WTC11 (cell line): ENCODE results near the gene SCD5. TPM values are rescaled to one million over a fixed set of nuclear protein-coding genes. Genes with fewer than 3 reads are reported as not detected.

ENCODE experiments used
- ATAC-seq: fragments of 200-7000 bp; cut with Tn5 transposase; 2 replicates; pipeline ENCODE4 v1.10.0; 2021; ENCODE audit warnings: mild to moderate bottlenecking, moderate library complexity
- CTCF ChIA-PET: fragments of 300-600 bp; sonication (Branson Sonifier 250); formaldehyde crosslinking; loops from one replicate; lab custom pipeline; 2021; ENCODE audit warnings: antibody characterized with exemption; lab: Charles Lee
- POLR2A ChIA-PET: fragments of 350-600 bp; sonication (Branson Sonifier 250); formaldehyde crosslinking; loops from one replicate; lab custom pipeline; 2021; ENCODE audit warnings: antibody characterized with exemption; lab: Charles Lee
- DNase-seq: peaks from one replicate; pipeline ENCODE4 v3.0.0; 2021; ENCODE audit warnings: low spot score
- H3K27ac Mint-ChIP-seq: 2 replicates; pipeline ENCODE4 v1.8.0; 2021; ENCODE audit warnings: mixed read lengths
- H3K27me3 Mint-ChIP-seq: 2 replicates; pipeline ENCODE4 v1.8.0; 2021; ENCODE audit warnings: low read depth, mild to moderate bottlenecking, moderate library complexity, mixed read lengths
- H3K36me3 Mint-ChIP-seq: 2 replicates; pipeline ENCODE4 v1.8.0; 2021; ENCODE audit warnings: mixed read lengths
- H3K4me1 Mint-ChIP-seq: 2 replicates; pipeline ENCODE4 v1.8.0; 2022; ENCODE audit warnings: mixed read lengths
- H3K4me3 Mint-ChIP-seq: 2 replicates; pipeline ENCODE4 v1.8.0; 2021; ENCODE audit warnings: mild to moderate bottlenecking, moderate library complexity, mixed read lengths
- H3K9me3 Mint-ChIP-seq: 2 replicates; pipeline ENCODE4 v1.8.0; 2021; ENCODE audit warnings: mixed read lengths
- CREB1 ChIP-seq: sonication (generic); formaldehyde crosslinking; IDR thresholded peaks from 2 replicates; pipeline ENCODE4 v1.8.0; 2023; ENCODE audit warnings: mild to moderate bottlenecking, missing genetic modification reagents
- ESRRA ChIP-seq: sonication (generic); formaldehyde crosslinking; IDR thresholded peaks from 2 replicates; pipeline ENCODE4 v1.8.1; 2022; ENCODE audit warnings: mild to moderate bottlenecking, missing genetic modification reagents, borderline replicate concordance
- ETV6 ChIP-seq: sonication (generic); formaldehyde crosslinking; IDR thresholded peaks from 2 replicates; pipeline ENCODE4 v1.8.1; 2022; ENCODE audit warnings: mild to moderate bottlenecking, missing genetic modification reagents
- GRHL2 ChIP-seq: fragments of 250-450 bp; sonication (Bioruptor Pico); IDR thresholded peaks from 2 replicates; pipeline ENCODE4 v1.8.0; 2022; ENCODE audit warnings: mild to moderate bottlenecking, moderate library complexity; ENCODE audit not compliant: insufficient replicate concordance, severe bottlenecking
- GTF2I ChIP-seq: fragments of 250-450 bp; sonication (Bioruptor Pico); conservative IDR thresholded peaks from 2 replicates; pipeline ENCODE4 v1.4.0; 2021; ENCODE audit warnings: mild to moderate bottlenecking
- MXD4 ChIP-seq: fragments of 250-450 bp; sonication (Bioruptor Pico); IDR thresholded peaks from 2 replicates; pipeline ENCODE4 v1.8.0; 2021; ENCODE audit warnings: mild to moderate bottlenecking, moderate library complexity, borderline replicate concordance
- MYBL2 ChIP-seq: sonication (generic); formaldehyde crosslinking; IDR thresholded peaks from 2 replicates; pipeline ENCODE4 v1.8.1; 2023; ENCODE audit warnings: mild to moderate bottlenecking, moderate library complexity, missing genetic modification reagents
- OVOL2 ChIP-seq: fragments of 250-450 bp; sonication (Bioruptor Pico); IDR thresholded peaks from 2 replicates; pipeline ENCODE4 v1.9.0; 2021; ENCODE audit warnings: mild to moderate bottlenecking, borderline replicate concordance
- RELA ChIP-seq: sonication (generic); formaldehyde crosslinking; IDR thresholded peaks from 2 replicates; pipeline ENCODE4 v1.8.1; 2022; ENCODE audit warnings: missing genetic modification reagents, mild to moderate bottlenecking, borderline replicate concordance
- RORB ChIP-seq: fragments of 250-450 bp; sonication (Bioruptor Pico); IDR thresholded peaks from 2 replicates; pipeline ENCODE4 v1.9.0; 2021; ENCODE audit warnings: mild to moderate bottlenecking
- SP1 ChIP-seq: sonication (generic); formaldehyde crosslinking; conservative IDR thresholded peaks from 2 replicates; pipeline ENCODE4 v1.8.1; 2022; ENCODE audit warnings: missing genetic modification reagents
- ZBTB21 ChIP-seq: sonication (generic); formaldehyde crosslinking; IDR thresholded peaks from 2 replicates; pipeline ENCODE4 v1.8.1; 2023; ENCODE audit warnings: mild to moderate bottlenecking, missing genetic modification reagents, borderline replicate concordance
- ZNF219 ChIP-seq: sonication (generic); formaldehyde crosslinking; IDR thresholded peaks from 2 replicates; pipeline ENCODE4 v1.8.0; 2023; ENCODE audit warnings: missing genetic modification reagents, mild to moderate bottlenecking, borderline replicate concordance
- ZNF416 ChIP-seq: fragments of 250-450 bp; sonication (Bioruptor Pico); IDR thresholded peaks from 2 replicates; pipeline ENCODE4 v1.9.0; 2021; ENCODE audit warnings: mild to moderate bottlenecking, inconsistent platforms
- ZNF671 ChIP-seq: fragments of 250-450 bp; sonication (Bioruptor Pico); IDR thresholded peaks from 2 replicates; pipeline ENCODE4 v1.8.0; 2021; ENCODE audit warnings: mild to moderate bottlenecking
- total RNA-seq: library from RNA; stranded (reverse); gene quantifications from 3 replicates; pipeline ENCODE4 v1.2.3, GENCODE V29; 2021
- TF ChIP-seq, protein P1 (sequence below): sonication (generic); formaldehyde crosslinking; IDR thresholded peaks from 2 replicates; pipeline ENCODE4 v1.8.1; 2023; ENCODE audit warnings: mild to moderate bottlenecking, missing genetic modification reagents, moderate library complexity
- TF ChIP-seq, protein P2 (sequence below): sonication (generic); formaldehyde crosslinking; IDR thresholded peaks from 2 replicates; pipeline ENCODE4 v1.8.1; 2023; ENCODE audit warnings: mild to moderate bottlenecking, missing genetic modification reagents, borderline replicate concordance
- TF ChIP-seq, protein P3 (sequence below): fragments of 250-450 bp; sonication (Bioruptor Pico); conservative IDR thresholded peaks from 2 replicates; pipeline ENCODE4 v1.9.0; 2021; ENCODE audit warnings: mild to moderate bottlenecking
- TF ChIP-seq, protein P4 (sequence below): sonication (generic); formaldehyde crosslinking; IDR thresholded peaks from 2 replicates; pipeline ENCODE4 v1.8.1; 2023; ENCODE audit warnings: mild to moderate bottlenecking, missing genetic modification reagents
- TF ChIP-seq, protein P5 (sequence below): sonication (generic); formaldehyde crosslinking; IDR thresholded peaks from 2 replicates; pipeline ENCODE4 v1.8.0; 2023; ENCODE audit warnings: missing genetic modification reagents

SCD5 gene
- total RNA-seq, 1 experiment from 2014 or later, result 6.3 TPM

DNA sequence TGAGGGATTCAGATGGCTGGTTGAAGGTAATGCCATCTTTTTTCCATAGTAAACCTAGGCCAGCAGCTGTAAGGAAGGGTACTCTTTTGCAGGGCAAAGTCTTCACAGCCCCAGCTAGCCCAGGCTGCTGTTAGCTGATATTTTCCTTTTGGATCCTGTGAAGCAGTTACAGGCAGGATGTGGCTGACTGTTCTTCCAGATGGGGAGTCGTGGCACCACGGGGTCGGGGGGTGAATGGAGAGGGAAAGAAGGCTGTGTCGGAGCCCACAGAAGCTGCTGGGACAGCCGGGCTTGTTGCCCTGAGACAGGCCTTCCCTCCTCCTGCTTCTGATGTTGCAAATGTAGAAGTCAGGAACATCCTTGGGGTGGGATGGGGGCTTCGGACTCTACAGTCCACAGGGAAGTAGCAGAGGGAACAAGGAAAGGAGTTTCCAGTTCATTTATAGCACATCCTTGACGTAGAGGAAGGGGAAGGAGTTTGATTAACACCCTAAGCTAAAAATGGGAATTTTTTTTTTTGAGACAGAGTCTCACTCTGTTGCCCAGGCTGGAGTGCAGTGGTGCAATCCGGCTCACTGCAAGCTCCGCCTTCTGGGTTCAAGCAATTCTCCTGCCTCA is 172.2 kb downstream of the SCD5 start:
- CTCF ChIA-PET, result interaction anchor here (0.8 to 2.3 kb wide), 3 partner anchors 72 to 342 kb away, joined by 3 to 7 read pairs (median 3); no protein-coding TSS in a partner anchor
- no peak for DNase-seq
- Mint-ChIP-seq H3K9me3 (no peaks in the 10 kb centered on the region), H3K4me1 (peaks cover 9% of the 10 kb centered on the region), H3K27me3 (no peaks in the 10 kb centered on the region), H3K4me3 (no peak overlapping the region), H3K36me3 (no peaks in the 10 kb centered on the region), H3K27ac (no peak overlapping the region)
- no peak for ATAC-seq
- POLR2A ChIA-PET, result interaction anchor here (0.6 kb wide), 1 partner anchor 71 kb away, joined by 3 read pairs; no protein-coding TSS in a partner anchor
- TF ChIP-seq SP1 (CRISPR knock-in tag), result no peak
- no peak for TF ChIP-seq ESRRA (CRISPR knock-in tag)
- TF ChIP-seq, protein P1, sequence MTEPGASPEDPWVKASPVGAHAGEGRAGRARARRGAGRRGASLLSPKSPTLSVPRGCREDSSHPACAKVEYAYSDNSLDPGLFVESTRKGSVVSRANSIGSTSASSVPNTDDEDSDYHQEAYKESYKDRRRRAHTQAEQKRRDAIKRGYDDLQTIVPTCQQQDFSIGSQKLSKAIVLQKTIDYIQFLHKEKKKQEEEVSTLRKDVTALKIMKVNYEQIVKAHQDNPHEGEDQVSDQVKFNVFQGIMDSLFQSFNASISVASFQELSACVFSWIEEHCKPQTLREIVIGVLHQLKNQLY (CRISPR knock-in tag), result no peak
- TF ChIP-seq, protein P2, sequence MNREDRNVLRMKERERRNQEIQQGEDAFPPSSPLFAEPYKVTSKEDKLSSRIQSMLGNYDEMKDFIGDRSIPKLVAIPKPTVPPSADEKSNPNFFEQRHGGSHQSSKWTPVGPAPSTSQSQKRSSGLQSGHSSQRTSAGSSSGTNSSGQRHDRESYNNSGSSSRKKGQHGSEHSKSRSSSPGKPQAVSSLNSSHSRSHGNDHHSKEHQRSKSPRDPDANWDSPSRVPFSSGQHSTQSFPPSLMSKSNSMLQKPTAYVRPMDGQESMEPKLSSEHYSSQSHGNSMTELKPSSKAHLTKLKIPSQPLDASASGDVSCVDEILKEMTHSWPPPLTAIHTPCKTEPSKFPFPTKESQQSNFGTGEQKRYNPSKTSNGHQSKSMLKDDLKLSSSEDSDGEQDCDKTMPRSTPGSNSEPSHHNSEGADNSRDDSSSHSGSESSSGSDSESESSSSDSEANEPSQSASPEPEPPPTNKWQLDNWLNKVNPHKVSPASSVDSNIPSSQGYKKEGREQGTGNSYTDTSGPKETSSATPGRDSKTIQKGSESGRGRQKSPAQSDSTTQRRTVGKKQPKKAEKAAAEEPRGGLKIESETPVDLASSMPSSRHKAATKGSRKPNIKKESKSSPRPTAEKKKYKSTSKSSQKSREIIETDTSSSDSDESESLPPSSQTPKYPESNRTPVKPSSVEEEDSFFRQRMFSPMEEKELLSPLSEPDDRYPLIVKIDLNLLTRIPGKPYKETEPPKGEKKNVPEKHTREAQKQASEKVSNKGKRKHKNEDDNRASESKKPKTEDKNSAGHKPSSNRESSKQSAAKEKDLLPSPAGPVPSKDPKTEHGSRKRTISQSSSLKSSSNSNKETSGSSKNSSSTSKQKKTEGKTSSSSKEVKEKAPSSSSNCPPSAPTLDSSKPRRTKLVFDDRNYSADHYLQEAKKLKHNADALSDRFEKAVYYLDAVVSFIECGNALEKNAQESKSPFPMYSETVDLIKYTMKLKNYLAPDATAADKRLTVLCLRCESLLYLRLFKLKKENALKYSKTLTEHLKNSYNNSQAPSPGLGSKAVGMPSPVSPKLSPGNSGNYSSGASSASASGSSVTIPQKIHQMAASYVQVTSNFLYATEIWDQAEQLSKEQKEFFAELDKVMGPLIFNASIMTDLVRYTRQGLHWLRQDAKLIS (CRISPR knock-in tag), result no peak
- TF ChIP-seq ZNF219 (CRISPR knock-in tag), result no peak
- TF ChIP-seq ZNF416 (CRISPR knock-in tag), result no peak
- TF ChIP-seq GTF2I (CRISPR knock-in tag), result no peak
- TF ChIP-seq RORB, result no peak
- TF ChIP-seq, protein P3, sequence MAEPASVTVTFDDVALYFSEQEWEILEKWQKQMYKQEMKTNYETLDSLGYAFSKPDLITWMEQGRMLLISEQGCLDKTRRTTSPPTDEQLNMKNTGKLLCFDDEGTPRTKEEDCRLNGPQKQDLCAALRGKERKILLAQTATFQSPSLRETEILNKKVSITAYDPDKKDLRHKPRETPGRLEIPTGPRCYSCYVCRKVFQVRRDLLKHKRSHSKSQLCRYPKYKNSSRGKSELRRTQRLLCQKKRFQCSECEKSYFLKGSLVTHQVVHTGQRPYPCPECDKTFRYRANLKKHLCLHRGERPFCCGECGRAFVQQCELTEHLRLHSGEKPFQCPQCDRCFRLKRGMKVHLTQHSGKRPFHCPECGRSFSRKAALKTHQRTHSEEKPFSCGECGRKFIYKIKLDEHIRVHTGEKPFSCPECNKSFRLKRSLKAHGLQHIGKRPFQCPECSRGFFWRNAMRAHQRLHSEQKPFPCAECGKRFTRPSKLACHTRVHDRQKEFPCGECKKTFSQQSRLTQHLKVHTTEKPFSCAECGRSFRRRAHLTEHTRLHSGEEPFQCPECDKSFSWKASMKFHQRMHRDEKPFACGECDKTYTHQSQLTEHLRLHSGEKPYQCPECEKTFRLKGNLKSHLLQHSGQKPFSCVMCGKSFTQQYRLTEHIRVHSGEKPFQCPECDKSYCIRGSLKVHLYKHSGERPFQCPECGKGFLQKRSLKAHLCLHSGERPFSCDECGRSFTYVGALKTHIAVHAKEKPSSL (CRISPR knock-in tag), result no peak
- TF ChIP-seq, protein P4, sequence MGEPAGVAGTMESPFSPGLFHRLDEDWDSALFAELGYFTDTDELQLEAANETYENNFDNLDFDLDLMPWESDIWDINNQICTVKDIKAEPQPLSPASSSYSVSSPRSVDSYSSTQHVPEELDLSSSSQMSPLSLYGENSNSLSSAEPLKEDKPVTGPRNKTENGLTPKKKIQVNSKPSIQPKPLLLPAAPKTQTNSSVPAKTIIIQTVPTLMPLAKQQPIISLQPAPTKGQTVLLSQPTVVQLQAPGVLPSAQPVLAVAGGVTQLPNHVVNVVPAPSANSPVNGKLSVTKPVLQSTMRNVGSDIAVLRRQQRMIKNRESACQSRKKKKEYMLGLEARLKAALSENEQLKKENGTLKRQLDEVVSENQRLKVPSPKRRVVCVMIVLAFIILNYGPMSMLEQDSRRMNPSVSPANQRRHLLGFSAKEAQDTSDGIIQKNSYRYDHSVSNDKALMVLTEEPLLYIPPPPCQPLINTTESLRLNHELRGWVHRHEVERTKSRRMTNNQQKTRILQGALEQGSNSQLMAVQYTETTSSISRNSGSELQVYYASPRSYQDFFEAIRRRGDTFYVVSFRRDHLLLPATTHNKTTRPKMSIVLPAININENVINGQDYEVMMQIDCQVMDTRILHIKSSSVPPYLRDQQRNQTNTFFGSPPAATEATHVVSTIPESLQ (CRISPR knock-in tag), result no peak
- TF ChIP-seq MYBL2 (CRISPR knock-in tag), result no peak
- TF ChIP-seq ZBTB21 (CRISPR knock-in tag), result no peak
- no peak for TF ChIP-seq GRHL2 (CRISPR knock-in tag)
- no peak for TF ChIP-seq OVOL2 (CRISPR knock-in tag)
- no peak for TF ChIP-seq RELA (CRISPR knock-in tag)
- TF ChIP-seq, protein P5, sequence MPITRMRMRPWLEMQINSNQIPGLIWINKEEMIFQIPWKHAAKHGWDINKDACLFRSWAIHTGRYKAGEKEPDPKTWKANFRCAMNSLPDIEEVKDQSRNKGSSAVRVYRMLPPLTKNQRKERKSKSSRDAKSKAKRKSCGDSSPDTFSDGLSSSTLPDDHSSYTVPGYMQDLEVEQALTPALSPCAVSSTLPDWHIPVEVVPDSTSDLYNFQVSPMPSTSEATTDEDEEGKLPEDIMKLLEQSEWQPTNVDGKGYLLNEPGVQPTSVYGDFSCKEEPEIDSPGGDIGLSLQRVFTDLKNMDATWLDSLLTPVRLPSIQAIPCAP (CRISPR knock-in tag), result no peak
- no peak for TF ChIP-seq ETV6 (CRISPR knock-in tag)
- no peak for TF ChIP-seq CREB1 (CRISPR knock-in tag)
- no peak for TF ChIP-seq MXD4
- TF ChIP-seq ZNF671, result no peak
